NCI-H345 treated with DMSO at 0.1 percent for 48 hours (cell line): Measurements from ENCODE around the gene GADL1.
A peak's percentile ranks its signal among the peaks of the same experiment; 100 is the strongest.

Experiments used
- DNase-seq: peaks from one replicate; lab custom pipeline; 2025; ENCODE audit not compliant: unreplicated experiment; lab: John Stamatoyannopoulos, UW

The GADL1 gene

DNA sequence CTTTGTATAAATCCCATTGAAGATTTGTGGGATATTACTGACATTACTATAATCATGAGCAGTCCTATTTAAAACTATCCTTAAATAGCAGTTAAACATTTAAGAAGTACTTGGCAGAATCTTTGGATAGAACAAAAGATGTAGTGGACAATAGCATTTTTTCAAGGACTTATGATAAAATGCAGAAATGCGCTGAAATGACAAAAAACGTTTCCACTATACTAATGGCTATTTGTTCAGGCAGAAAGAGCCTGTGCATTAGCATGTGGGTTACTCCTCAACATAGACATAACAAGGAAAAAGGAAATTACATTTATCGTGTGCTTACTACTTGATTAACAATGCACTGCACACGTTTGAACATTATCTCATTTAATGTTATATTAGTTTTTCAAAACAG lies 80.7 kb downstream of the GADL1 start:
- DNase-seq: no peak

DNA sequence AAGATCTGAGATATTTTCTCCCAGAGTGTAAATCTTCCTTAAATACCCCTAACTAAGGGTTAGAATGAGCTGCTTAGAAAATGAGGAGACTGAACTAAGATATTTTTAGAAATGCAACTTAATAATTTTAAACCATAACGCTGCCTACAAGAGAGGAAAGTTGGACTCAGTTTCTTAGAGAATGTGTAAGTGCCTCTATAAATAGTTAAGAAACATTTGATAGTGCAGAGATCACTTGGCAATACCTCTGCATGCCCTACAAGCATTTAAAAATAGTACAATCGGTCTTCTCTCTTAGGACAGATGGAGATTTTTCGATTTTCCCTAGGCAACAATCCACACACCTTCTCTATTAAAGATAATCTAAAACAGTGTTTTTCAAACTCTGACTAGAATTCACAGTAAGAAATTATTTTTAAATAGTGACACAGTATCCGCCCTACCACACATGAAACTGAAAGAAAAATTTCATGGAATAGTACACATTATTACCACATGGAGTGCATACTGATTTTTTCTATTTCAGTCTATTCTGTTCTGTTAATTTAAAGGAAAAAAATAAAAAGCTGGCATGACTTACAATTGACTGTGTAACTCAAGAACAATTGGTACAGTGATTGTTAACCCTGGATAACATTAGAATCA lies 83.2 kb downstream of the GADL1 start:
- DNase-seq: no peak

DNA sequence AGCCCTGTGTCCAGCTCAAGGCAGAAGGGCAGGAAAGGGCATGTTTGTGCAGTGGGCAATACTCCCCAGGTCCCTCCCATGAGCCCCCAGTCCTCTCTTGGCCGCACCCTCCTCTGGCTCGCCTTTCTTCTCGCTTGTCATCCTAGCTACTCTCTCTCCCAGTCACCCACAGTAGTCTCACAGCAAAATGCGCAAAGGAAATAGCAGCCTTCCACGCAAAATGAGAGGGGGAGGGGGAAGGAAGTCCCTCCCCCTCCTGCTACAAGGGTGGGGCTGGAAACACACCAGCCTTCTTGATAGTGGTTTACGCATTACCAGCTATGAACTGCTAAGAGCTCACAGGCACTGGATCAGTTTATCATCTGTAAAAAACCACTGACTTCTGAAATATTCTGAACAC lies 83.8 kb downstream of the GADL1 start:
- no peak for DNase-seq

DNA sequence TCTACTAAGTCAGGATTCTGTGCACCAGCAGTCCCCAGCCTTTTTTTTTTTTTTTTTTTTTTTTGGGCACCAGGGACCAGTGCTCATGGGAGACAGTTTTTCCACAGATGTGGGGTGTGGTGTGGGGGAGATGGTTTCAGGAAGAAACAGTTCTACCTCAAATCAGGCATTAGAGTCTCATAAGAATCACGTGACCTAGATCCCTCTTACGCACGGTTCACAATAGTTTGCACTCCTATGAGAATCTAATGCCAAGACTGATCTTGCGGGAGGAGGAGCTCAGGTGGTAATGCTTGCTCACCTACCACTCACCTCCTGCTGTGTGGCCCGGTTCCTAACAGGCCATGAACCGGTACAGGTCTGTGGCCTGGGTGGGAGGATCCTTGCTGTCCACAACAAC lies 88.8 kb downstream of the GADL1 start:
- no peak for DNase-seq

DNA sequence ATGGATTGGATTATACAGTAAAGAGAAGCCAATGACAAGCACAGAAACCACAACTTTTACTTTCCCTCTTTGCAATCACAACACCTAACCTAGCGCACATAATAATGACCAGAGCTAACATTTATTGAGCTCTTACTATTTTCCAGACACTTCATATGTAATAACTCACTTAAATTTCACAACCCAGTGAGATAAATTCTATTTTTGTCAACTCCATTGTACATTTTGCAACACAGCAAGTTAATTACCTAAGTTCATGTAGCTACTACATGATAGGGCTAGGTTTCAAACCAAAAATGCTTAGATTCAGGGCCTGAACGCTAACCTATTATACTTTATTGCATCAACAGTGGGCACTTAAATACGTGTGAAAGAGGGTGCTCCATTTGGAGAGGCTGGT lies 89.5 kb downstream of the GADL1 start:
- DNase-seq: no peak

DNA sequence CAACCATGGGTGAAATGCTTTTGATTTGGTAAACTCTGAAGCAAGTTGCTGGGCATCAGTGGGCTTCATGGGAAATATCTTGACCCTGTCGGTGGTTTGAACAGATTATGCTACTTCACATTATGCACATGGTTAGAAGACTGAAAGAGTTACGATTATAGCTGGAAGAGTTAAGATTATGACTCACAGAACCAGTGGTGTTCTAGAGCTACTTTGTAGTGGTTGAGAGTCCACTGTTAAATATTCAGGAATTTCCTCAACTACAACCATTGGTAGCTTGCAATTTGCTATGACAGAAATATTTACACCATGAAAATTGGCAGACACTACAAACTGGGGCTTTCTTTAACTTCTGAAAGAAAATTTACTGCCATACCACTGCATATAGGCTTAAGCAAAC lies 99.3 kb downstream of the GADL1 start:
- DNase-seq: no peak

DNA sequence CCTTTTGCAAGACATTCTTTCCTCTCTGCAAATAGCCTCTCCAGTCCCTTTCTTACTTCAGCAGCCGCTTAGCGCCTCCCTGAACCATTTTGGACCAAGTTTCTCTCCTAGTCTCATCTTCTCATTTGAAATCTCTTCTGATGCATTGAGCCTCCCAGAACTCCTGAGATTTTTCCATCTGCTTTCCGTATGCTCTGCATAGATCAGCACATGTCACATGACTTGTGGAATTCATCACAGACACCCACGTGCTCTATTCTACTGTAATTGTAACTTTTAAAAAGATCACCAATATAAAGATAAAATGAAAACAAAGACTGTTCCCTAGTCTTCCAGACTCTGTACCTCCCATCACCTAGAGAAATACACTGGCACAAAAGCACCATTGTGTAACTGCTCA lies 100.7 kb downstream of the GADL1 start:
- no peak for DNase-seq

DNA sequence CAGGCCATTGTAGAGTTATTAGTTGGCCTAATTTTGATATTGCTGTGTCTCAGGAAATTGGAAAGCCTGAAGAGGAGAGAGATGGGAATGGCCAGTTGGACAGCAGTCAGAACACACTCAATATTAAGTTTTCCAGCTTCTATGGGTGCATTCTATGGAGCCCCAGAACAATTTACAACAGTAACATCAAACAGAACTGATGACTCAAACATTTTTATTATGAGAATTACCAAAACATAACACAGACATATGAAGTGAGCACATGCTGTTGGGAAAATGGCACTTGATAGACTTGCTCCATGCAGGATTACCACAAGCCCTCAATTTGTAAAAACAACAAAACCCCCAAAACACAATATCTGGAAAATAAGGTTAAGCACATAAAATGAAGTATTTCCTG lies 104.3 kb downstream of the GADL1 start:
- no peak for DNase-seq

DNA sequence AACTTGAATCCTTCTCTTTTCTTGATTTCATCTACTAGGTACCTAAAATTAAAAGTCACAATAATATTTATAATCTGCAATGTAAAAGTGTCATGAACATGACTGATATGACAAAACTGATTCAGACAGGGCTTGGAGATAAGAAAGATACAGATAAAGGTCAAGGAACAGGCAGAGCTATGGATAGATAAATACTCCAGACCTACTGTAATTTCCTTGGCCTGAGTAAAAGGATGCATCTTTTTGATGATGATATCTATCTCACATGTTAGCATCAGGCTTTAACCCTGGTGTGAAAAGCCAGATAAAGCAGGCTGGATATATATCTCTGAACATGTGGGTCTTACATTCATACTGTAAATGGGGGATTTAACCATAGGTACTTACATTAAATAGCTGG lies 108.1 kb downstream of the GADL1 start:
- no peak for DNase-seq

DNA sequence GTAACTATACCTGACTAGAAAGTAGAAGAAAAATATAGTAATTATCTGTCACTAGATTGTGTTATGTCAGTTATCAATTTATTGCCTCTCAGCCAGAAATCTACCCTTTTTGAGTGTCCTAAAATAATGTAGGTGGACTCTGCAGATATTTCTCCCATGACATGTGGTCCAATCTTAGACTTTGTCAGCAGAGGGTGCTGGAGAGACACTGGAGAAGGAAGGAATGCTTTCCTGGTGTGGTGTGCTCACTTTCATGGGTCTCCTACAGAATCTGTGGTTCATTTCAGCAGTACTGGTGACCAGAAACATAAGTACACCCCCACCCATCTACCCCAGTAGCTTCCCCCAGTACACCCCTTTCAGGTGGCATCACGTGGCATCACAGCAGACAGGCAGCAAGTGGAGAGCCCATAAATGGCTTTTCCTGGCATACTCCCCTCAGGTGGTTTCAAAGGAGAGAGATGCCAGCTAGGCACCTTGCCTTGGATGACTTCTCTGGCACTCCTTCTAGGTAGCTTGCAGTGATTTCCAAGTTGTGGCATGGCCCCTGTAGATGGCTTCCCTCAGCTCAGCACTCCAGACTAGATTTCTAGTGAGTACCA lies 114.7 kb downstream of the GADL1 start:
- DNase-seq: no peak

DNA sequence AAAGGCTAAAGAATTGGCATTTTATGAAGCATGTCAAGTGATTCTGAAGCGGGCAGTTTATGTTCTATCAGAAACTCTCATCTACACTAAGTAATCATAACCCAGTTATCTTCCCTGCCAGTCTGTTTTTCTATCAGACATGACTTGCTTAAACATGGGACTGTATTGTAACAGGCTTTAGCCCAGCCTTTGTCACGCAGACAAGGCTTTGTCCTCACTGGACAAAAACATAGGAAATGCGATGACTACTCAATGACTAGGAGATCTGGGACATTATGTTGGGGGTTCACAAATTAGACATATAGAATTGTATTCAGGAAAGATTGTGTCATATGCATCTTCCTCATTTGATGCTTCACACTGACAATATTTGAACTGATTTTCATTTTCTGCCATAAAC lies 115.5 kb downstream of the GADL1 start:
- DNase-seq: no peak

DNA sequence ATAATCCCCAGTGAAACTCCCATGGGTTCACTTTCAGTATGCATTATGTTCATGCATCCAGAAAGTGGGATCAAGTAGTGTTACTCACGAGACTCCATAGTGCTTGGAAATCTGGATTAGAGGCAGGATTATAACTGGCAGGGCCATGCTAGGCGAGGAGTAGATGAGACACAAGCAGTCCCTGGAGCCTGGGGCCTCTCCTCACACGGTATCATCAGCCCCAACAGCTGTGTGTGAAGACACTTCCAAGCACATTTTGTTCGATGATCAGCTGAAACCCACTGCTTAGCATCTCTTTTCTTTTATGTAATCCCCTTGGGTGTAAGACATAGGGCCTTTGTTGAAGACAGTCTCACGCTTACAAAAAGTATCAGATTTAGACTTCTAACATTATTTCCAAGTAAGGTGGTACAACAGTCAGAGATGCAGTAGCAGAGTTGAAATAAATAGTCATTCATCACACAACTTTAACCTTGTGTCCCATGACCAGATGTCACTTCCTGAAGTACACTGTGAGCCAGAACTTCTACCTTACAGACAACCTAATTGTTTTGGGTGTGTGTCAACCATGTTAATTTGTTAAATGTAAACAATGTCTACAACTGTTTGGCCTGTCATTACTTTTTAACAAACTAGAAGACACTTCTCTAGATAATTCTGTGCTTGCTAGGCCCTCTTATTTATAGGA lies 116.9 kb downstream of the GADL1 start:
- no peak for DNase-seq

DNA sequence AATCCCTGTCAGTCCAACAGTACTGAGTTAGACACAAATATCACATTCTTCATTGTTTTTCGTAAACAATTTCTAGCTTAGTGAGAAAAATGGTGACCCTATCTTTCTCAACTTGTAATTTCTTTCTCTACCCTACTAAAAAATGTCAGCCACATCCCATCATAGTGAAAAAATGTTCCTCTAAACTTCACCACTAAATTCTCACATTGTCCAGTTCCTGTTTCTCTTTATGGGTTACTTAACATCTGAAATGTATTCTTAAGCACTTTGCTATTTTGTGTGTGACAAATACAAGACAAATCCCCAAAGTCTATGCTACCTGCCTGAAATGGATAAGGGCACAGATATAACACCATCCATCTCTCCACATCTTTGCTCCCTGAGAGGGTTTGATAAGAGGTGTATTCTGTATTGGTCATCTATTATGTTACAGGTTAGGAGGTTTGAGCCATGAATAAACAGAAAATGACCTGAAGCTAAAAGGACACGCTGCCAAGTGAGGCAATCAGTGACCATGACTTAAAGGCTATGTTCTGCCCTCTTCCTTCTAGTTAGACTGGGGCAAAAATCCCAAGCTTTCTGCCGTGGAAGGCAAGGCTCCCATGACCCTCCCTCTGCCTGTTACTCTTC lies 118.2 kb downstream of the GADL1 start:
- DNase-seq: no peak

DNA sequence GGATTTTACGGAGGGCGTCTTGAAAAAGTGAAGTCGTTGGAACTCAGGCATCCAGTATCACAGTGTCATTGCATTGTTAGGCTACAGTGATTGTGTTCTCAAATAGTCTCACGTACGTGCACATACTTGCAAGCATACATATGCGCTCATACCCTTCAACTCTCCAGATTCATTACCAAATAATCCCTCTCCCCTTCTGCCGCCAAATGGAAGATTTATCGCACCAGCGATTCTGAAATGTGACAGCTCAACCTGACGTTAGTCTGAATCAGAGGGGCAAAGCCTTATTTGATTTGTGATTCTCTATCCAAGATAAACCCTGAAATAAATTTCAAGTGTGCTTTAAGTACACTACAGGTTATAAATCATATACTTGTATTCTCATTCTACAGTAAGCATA lies 119.4 kb downstream of the GADL1 start:
- no peak for DNase-seq

DNA sequence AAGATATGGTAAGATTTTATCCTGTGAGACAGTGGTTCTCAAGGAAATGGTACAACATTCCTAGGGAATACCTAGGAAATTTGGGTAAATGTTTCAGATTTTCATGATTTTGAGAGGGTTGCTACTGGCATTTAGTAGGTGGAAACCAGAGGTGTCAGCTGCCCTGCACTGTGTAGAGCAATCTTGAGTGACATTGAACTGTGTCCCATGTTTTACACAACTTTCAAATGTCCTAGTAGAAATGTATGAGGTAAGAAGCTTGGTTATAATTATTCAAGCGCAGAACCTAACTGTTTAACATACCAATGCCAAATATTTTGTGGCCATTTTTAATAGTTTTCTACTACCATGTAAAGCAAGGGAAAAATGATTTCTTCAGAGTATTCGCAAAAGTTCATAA lies 120.4 kb downstream of the GADL1 start:
- no peak for DNase-seq

DNA sequence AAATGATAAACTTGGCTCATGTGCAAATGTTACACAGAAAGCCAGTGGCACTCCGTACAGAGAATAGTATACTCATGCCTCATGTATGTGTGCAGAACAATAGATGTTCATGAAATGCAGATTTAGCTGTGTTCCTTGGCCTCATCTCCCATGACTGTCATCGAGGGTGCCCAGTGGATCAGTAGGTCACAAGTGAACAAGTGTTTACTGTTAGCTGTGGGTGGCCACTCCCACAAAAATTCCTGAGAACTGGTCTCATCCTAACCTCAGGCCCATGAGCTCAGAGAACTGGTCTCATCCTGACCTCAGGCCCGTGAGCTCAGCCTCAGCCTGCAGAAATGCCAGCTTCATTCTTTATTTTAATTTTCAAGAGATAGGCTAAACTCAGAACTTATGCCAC lies 124.1 kb downstream of the GADL1 start:
- no peak for DNase-seq

DNA sequence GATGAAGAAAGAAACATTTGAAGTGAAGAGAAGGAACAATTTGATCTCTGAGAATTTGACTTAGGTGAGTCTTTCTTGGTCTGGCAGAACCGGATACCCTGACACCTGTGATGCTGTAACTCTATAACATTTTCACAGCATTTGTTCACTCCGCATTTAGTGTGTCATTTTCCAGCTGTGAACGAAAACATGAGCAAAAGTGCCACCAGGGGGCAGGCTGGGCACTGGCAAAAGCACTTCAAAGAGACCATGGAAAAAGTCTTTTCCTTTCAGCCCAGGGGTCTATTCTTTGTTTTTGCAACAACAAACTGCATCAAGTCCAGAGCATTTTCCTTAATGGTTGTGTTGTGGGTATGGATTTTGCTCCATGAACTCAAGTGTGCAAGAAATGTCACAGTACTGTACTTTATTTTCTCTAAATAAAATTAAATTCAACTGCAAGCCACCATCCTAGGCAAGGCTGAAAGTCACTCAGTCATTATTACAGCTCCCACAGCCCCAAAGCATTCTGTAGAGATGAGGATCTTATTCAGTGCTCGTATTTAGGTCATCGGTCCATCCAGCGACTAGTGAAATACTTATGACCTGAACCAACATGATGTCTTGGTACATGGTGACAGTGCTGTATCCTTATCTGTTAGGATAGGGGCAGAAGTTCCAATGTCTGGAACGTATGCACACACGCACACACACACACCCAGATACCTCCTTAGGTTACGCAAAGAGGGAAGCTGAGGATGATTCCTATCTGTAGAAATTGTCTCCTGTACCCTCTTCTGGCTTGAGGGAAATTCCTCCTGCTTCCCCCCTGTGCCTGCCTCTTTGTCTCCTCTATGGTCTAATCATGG lies 125.5 kb downstream of the GADL1 start:
- DNase-seq: peak; percentile 5

DNA sequence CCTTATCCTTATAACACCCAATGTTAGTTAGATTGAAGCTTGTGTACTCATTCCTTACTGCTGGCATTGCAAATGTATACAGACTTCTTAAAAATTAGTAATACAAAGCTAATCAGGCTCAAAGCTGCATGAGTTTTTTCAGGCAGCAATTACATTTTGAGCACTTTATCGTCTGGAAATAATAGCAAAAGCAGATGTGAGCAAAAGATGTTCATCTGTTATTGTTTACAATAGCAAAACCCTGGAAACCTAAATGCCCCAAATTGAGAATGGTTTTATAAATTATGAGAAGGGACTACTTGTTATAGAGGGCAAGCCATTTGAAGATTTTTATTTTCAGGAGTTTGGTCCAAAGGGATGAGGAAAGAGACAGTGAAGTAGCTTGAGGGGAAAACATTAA lies 126.4 kb downstream of the GADL1 start:
- DNase-seq: no peak

DNA sequence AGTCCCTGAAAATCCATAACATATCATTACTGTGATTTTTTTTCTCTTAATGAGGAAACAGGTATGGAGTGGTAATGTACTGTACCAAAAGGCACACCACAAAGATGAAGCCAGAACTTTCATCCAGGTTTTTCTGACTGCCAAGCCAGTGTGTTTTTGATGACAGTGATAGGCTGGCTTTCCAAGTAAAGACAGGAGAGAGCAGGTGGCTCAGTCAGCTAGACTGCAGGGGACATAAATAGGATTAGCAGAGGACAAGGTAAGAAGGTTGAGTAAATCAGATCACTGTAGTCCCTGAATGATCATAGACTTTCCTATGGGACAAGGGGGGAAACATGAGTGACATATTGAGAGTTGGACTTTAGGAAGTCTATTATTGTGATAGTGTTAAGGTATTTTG lies 127.9 kb downstream of the GADL1 start:
- no peak for DNase-seq

DNA sequence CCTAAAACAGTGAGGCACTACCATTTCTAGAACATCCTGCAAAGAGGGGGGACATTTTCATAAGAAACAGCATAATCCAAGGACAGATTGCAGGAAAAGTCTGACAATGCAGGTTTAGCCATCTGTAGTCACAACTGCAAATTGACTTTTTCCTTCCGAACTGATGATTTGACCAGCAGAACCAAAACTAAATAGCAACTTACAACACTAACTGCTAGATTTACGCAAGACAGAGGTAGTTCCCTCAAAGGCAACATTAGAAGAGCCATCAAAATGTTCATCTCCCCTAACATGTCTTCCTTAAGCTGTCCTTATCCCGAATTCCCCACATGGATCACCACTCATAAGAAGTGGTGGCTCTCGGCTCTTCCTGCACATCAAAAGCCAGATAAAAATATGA lies 129.6 kb downstream of the GADL1 start:
- DNase-seq: no peak

DNA sequence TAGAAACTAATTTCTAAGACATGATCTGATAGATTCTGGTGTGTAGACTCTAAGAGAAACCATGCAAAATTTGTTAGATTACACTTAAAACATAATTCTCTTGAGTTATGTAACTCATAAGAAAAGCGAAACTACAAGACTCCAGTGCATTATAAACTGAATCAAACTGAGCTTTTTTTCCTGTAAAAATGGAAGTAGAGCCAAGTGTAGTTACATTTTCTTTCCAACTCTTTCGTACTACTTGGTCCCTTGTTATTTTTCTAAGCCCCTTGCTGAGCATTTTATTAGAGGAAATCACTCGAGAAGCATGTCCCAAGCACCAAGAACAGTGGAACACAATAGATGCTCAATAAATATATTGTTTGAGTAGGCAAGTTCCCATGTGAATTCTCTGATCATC lies 130.2 kb downstream of the GADL1 start:
- DNase-seq: no peak
